Astrocyte of the hippocampus (primary cell): Measurements from ENCODE around the gene UBASH3A.

ENCODE experiments used
- DNase-seq: peaks from one replicate; pipeline ENCODE4 v3.0.0; 2011; ENCODE audit warnings: low read depth, low spot score

UBASH3A gene

GRCh38 chr21:42403611-42404231 is at the start of gene UBASH3A:
Gene UBASH3A, plus strand, starts transcription at chr21:42403902. Its CDS starts 44 bp downstream, at chr21:42403946.
- DNase-seq, result no peak

- DNase-seq, result no peak
Measured at GRCh38 chr21:42356046-42356445, 47.7 kb upstream of the UBASH3A start.

- DNase-seq, result no peak
Measured at GRCh38 chr21:42356650-42357049, 47.1 kb upstream of the UBASH3A start.

GRCh38 chr21:42357307-42357706 is 46.4 kb upstream of the UBASH3A start:
- DNase-seq, result no peak

GRCh38 chr21:42358261-42358660 is 45.4 kb upstream of the UBASH3A start:
- no peak for DNase-seq

GRCh38 chr21:42358937-42359336 is 44.8 kb upstream of the UBASH3A start:
- DNase-seq, result no peak

GRCh38 chr21:42360317-42360716 is 43.4 kb upstream of the UBASH3A start:
- DNase-seq, result no peak

- DNase-seq, result no peak
Measured at GRCh38 chr21:42361286-42361685, 42.4 kb upstream of the UBASH3A start.

- no peak for DNase-seq
Measured at GRCh38 chr21:42362198-42362597, 41.5 kb upstream of the UBASH3A start.

- DNase-seq, result no peak
Measured at GRCh38 chr21:42362700-42363099, 41.0 kb upstream of the UBASH3A start.

GRCh38 chr21:42363312-42363711 is 40.4 kb upstream of the UBASH3A start:
- DNase-seq, result no peak

- DNase-seq, result no peak
Measured at GRCh38 chr21:42364304-42364865, 39.3 kb upstream of the UBASH3A start.

GRCh38 chr21:42365770-42366169 is 37.9 kb upstream of the UBASH3A start:
- no peak for DNase-seq

GRCh38 chr21:42366292-42367010 is 37.3 kb upstream of the UBASH3A start, which contains the start of gene TFF1:
Gene TFF1, minus strand, starts transcription at chr21:42366535. Its CDS starts 40 bp downstream, at chr21:42366495.
- DNase-seq, result no peak

GRCh38 chr21:42367367-42368165 is 36.1 kb upstream of the UBASH3A start:
- DNase-seq, result no peak

- no peak for DNase-seq
Measured at GRCh38 chr21:42369821-42370220, 33.9 kb upstream of the UBASH3A start.

GRCh38 chr21:42370894-42371654 is 32.6 kb upstream of the UBASH3A start:
- DNase-seq, result no peak

GRCh38 chr21:42373196-42373907 is 30.4 kb upstream of the UBASH3A start:
- DNase-seq, result no peak

GRCh38 chr21:42373908-42374455 is 29.7 kb upstream of the UBASH3A start:
- DNase-seq, result no peak

- no peak for DNase-seq
Measured at GRCh38 chr21:42374457-42374856, 29.2 kb upstream of the UBASH3A start.
